Sigmoid colon (tissue), 7 donors: ENCODE measurements around the gene OPCML. TPM values are rescaled to one million over a fixed set of nuclear protein-coding genes. Genes with fewer than 3 reads are reported as not detected.

ENCODE experiments used
- DNase-seq: peaks from one replicate; pipeline ENCODE4 v3.0.0-alpha.2; 2019
- H3K27ac ChIP-seq, 4 donors: fragments of 200-600 bp; sonication (generic); one replicate each; pipeline ENCODE4 v1.5.1; 2016 to 2019; ENCODE audit warnings: mild to moderate bottlenecking in 1 of 4
- H3K27me3 ChIP-seq, 3 donors: fragments of 200-600 bp; sonication (generic); one replicate each; pipeline ENCODE4 v1.5.1; 2019; ENCODE audit warnings: mild to moderate bottlenecking in 1 of 3
- H3K36me3 ChIP-seq, 4 donors: fragments of 200-600 bp; sonication (generic); one replicate each; pipeline ENCODE4 v1.5.1; 2016 to 2019
- H3K4me1 ChIP-seq, 4 donors: fragments of 200-600 bp; sonication (generic); one replicate each; pipeline ENCODE4 v1.5.1; 2017 to 2019
- H3K4me3 ChIP-seq, 4 donors: fragments of 200-600 bp; sonication (generic); one replicate each; pipeline ENCODE4 v1.5.1; 2017 to 2019; ENCODE audit warnings: mild to moderate bottlenecking in 2 of 4, moderate library complexity in 1 of 4
- H3K9me3 ChIP-seq, 4 donors: fragments of 200-600 bp in 3 of 4; sonication (generic) in 3 of 4; one replicate each; pipeline versions ENCODE4 v1.5.1 to v1.6.1; 2013 to 2019
- CTCF ChIP-seq, 4 experiments: fragments of 450-650 bp in 3 of 4; fragments of 200-600 bp in 1 of 4; IDR thresholded peaks; one replicate each; pipeline ENCODE4 v1.5.1; 2016 to 2019; ENCODE audit warnings: antibody characterized with exemption in 4 of 4, mild to moderate bottlenecking in 3 of 4, moderate library complexity in 2 of 4
- EP300 ChIP-seq, 4 donors: sonication (generic); formaldehyde crosslinking; IDR thresholded peaks; one replicate each; pipeline ENCODE4 v1.6.1; 2017; ENCODE audit warnings: antibody characterized with exemption in 4 of 4
- POLR2A ChIP-seq, 2 donors: fragments of 450-650 bp; IDR thresholded peaks; one replicate each; pipeline ENCODE4 v1.6.1; 2016; ENCODE audit warnings: antibody characterized with exemption in 2 of 2, mild to moderate bottlenecking in 2 of 2, moderate library complexity in 2 of 2
- POLR2AphosphoS5 ChIP-seq, 4 donors: sonication (generic); formaldehyde crosslinking; IDR thresholded peaks; one replicate each; pipeline ENCODE4 v1.6.1; 2017; ENCODE audit warnings: antibody characterized with exemption in 4 of 4
- WGBS, 2 donors: extraction: QIAGEN DNeasy Blood & Tissue Kit; methylation state at CpG; one replicate each; pipeline ENCODE4 v1.1.7; 2013; 5-methylcytosine and 5-hydroxymethylcytosine counted together
- intact Hi-C: fragments of 100-400 bp; cut with DNase I; formaldehyde crosslinking; loops from one replicate; pipeline ENCODE4 v1.15.1; 2023
- polyA plus RNA-seq, 3 donors: library from polyadenylated mRNA; stranded (reverse); fragments of 200-250 nt; gene quantifications; one replicate each; pipeline ENCODE4 v1.2.3, GENCODE V29; 2013
- total RNA-seq, 4 donors: library from RNA; depleted of rRNA; stranded (reverse); fragments of >200 nt; gene quantifications; one replicate each; pipeline ENCODE4 v1.1.0, GENCODE V29; 2016
- donor health status: healthy with polysubstance abuse.
- donor health status: Bipolar disorder and iron deficiency.
- donor health status: healthy.

Gene OPCML
- total and polyA plus RNA-seq, 7 donors: under 0.01 to 0.14 (median 0.03) TPM; not detected in 4

- H3K9me3 ChIP-seq: peaks cover 0 to 3% (median 0%) of the 10 kb centered on the region in 4 donors
- intact Hi-C loops: no loop called here
- no peak overlapping the region for H3K4me3 ChIP-seq
- DNase-seq: no peak
- no peaks in the 10 kb centered on the region for H3K27me3 ChIP-seq
- TF ChIP-seq CTCF (IDR thresholded peaks at IDR 0.05): no peak
- TF ChIP-seq POLR2A (IDR thresholded peaks at IDR 0.05): no peak
- no peak for TF ChIP-seq EP300 (IDR thresholded peaks at IDR 0.05)
- no peak for TF ChIP-seq POLR2AphosphoS5 (IDR thresholded peaks at IDR 0.05)
- H3K36me3 ChIP-seq: no peaks in the 10 kb centered on the region
- no peaks in the 10 kb centered on the region for H3K4me1 ChIP-seq
- WGBS, 2 donors: 28 to 55% methylated on average over 4 of the region's 4 CpGs
- no peak overlapping the region for H3K27ac ChIP-seq
Observed at GRCh38 chr11:132674151-132674550, 858.1 kb downstream of the OPCML start.

- Histone ChIP-seq H3K4me1 (no peaks in the 10 kb centered on the region), H3K27me3 (no peaks in the 10 kb centered on the region), H3K36me3 (no peaks in the 10 kb centered on the region), H3K27ac (no peak overlapping the region), H3K9me3 (no peaks in the 10 kb centered on the region), H3K4me3 (no peak overlapping the region)
- TF ChIP-seq POLR2AphosphoS5 (IDR thresholded peaks at IDR 0.05): no peak
- no peak for TF ChIP-seq CTCF (IDR thresholded peaks at IDR 0.05)
- no peak for TF ChIP-seq POLR2A (IDR thresholded peaks at IDR 0.05)
- TF ChIP-seq EP300 (IDR thresholded peaks at IDR 0.05): no peak
- no peak for DNase-seq
- intact Hi-C loops: no loop called here
- 52 to 66% methylated on average over 3 of the region's 3 CpGs for WGBS, 2 donors
Observed at GRCh38 chr11:132671851-132672370, 860.4 kb downstream of the OPCML start.

GRCh38 chr11:132670921-132671675, 861.2 kb downstream of the OPCML start:
- Histone ChIP-seq H3K4me3 (no peak overlapping the region), H3K27me3 (no peaks in the 10 kb centered on the region), H3K27ac (no peak overlapping the region), H3K36me3 (no peaks in the 10 kb centered on the region), H3K9me3 (no peaks in the 10 kb centered on the region), H3K4me1 (no peaks in the 10 kb centered on the region)
- no peak for DNase-seq
- TF ChIP-seq POLR2AphosphoS5 (IDR thresholded peaks at IDR 0.05): no peak
- TF ChIP-seq CTCF (IDR thresholded peaks at IDR 0.05): no peak
- no peak for TF ChIP-seq EP300 (IDR thresholded peaks at IDR 0.05)
- no peak for TF ChIP-seq POLR2A (IDR thresholded peaks at IDR 0.05)
- intact Hi-C loops: no loop called here
- 86% methylated on average over 5 of the region's 5 CpGs for WGBS, 2 donors

GRCh38 chr11:132669949-132670348, 862.4 kb downstream of the OPCML start:
- intact Hi-C loops: no loop called here
- H3K27ac ChIP-seq: no peak overlapping the region
- H3K27me3 ChIP-seq: no peaks in the 10 kb centered on the region
- H3K4me3 ChIP-seq: no peak overlapping the region
- H3K9me3 ChIP-seq: no peaks in the 10 kb centered on the region
- 79 to 90% methylated on average over 5 of the region's 5 CpGs for WGBS, 2 donors
- TF ChIP-seq POLR2A (IDR thresholded peaks at IDR 0.05) (no peak), POLR2AphosphoS5 (IDR thresholded peaks at IDR 0.05) (no peak)
- no peaks in the 10 kb centered on the region for H3K36me3 ChIP-seq
- no peak for DNase-seq
- no peaks in the 10 kb centered on the region for H3K4me1 ChIP-seq

GRCh38 chr11:132665205-132665604, 867.1 kb downstream of the OPCML start:
- Histone ChIP-seq H3K4me1 (no peaks in the 10 kb centered on the region), H3K27me3 (no peaks in the 10 kb centered on the region), H3K4me3 (no peak overlapping the region), H3K27ac (no peak overlapping the region), H3K36me3 (no peaks in the 10 kb centered on the region), H3K9me3 (no peaks in the 10 kb centered on the region)
- intact Hi-C loops: no loop called here
- WGBS, 2 donors: 89 to 90% methylated on average over 4 of the region's 4 CpGs
- no peak for DNase-seq
- TF ChIP-seq POLR2A (IDR thresholded peaks at IDR 0.05) (no peak), POLR2AphosphoS5 (IDR thresholded peaks at IDR 0.05) (no peak), CTCF (IDR thresholded peaks at IDR 0.05) (no peak), EP300 (IDR thresholded peaks at IDR 0.05) (no peak)
